Caco-2 (cell line): ENCODE measurements around the gene SIPA1. TPM values are rescaled to one million over a fixed set of nuclear protein-coding genes. Genes with fewer than 3 reads are reported as not detected.
A peak's percentile ranks its signal among the peaks of the same experiment; 100 is the strongest.

ENCODE experiments used
- BruUV-seq: library from RNA; stranded (reverse); fragments of 400-500 nt; replicated peaks from 2 replicates; lab custom pipeline; 2021; lab: Mats Ljungman, UMichigan
- CTCF ChIA-PET: fragments of 300-600 bp; sonication (Branson Sonifier 250); formaldehyde crosslinking; loops from one replicate; lab custom pipeline; 2022; ENCODE audit warnings: antibody characterized with exemption; lab: Charles Lee
- POLR2A ChIA-PET: fragments of 300-600 bp; sonication (Branson Sonifier 250); formaldehyde crosslinking; loops from one replicate; lab custom pipeline; 2022; ENCODE audit warnings: antibody characterized with exemption; lab: Charles Lee
- DNase-seq, 2 experiments: peaks; one replicate each; pipeline versions ENCODE4 v3.0.0 to v3.0.0-alpha.2; 2020 to 2022
- H3K27me3 ChIP-seq: replicated peaks from 2 replicates; pipeline ENCODE4 v1.6.0; 2011; ENCODE audit warnings: low read length; ENCODE audit not compliant: control insufficient read depth, insufficient read depth
- H3K36me3 ChIP-seq: 2 replicates; pipeline ENCODE4 v1.5.1; 2011; ENCODE audit warnings: low read length; ENCODE audit not compliant: control insufficient read depth, insufficient read depth
- H3K4me1 ChIP-seq: fragments of 250-450 bp; sonication (Bioruptor Pico); 2 replicates; pipeline ENCODE4 v1.5.1; 2020; ENCODE audit warnings: mild to moderate bottlenecking
- H3K4me3 ChIP-seq: 2 replicates; pipeline ENCODE4 v1.5.1; 2011; ENCODE audit warnings: low read depth, mild to moderate bottlenecking, control low read depth, low read length
- H3K9me3 ChIP-seq: fragments of 250-450 bp; sonication (Bioruptor Pico); 2 replicates; pipeline ENCODE4 v1.5.1; 2020; ENCODE audit warnings: mild to moderate bottlenecking, moderate library complexity
- H3K27ac Mint-ChIP-seq: one replicate; pipeline ENCODE4 v1.8.0; 2022; ENCODE audit warnings: mixed read lengths; ENCODE audit not compliant: unreplicated experiment
- H3K27me3 Mint-ChIP-seq: one replicate; pipeline ENCODE4 v1.8.0; 2022; ENCODE audit warnings: mixed read lengths; ENCODE audit not compliant: insufficient read depth, unreplicated experiment
- H3K36me3 Mint-ChIP-seq: one replicate; pipeline ENCODE4 v1.8.0; 2022; ENCODE audit warnings: mild to moderate bottlenecking, mixed read lengths; ENCODE audit not compliant: insufficient read depth, unreplicated experiment
- H3K4me1 Mint-ChIP-seq: one replicate; pipeline ENCODE4 v1.8.0; 2022; ENCODE audit warnings: low read depth, mixed read lengths; ENCODE audit not compliant: unreplicated experiment
- H3K4me3 Mint-ChIP-seq: one replicate; pipeline ENCODE4 v1.8.0; 2022; ENCODE audit warnings: mild to moderate bottlenecking, moderate library complexity, mixed read lengths; ENCODE audit not compliant: unreplicated experiment
- H3K9me3 Mint-ChIP-seq: one replicate; pipeline ENCODE4 v1.8.0; 2022; ENCODE audit warnings: mixed read lengths; ENCODE audit not compliant: unreplicated experiment
- intact Hi-C: fragments of 100-400 bp; cut with micrococcal nuclease; formaldehyde crosslinking; loops from one replicate; pipeline ENCODE4 v1.10.0; 2022; ENCODE audit not compliant: unreplicated experiment
- total RNA-seq: library from RNA; stranded (reverse); gene quantifications from 2 replicates; pipeline ENCODE4 v1.2.3, GENCODE V29; 2022
- TF ChIP-seq, protein P1 (sequence below), 2 experiments: fragments of 200-600 bp in 1 of 2; IDR thresholded peaks; 1 replicate in 1 of 2; 2 replicates in 1 of 2; pipeline versions ENCODE4 v1.5.1 to v1.8.0; 2011 to 2022; ENCODE audit warnings: antibody characterized with exemption in 1 of 2, control low read depth in 1 of 2, inconsistent platforms in 1 of 2, low read depth in 1 of 2, low read length in 1 of 2, mild to moderate bottlenecking in 1 of 2, moderate library complexity in 1 of 2; ENCODE audit not compliant: insufficient read depth in 1 of 2, severe bottlenecking in 1 of 2, unreplicated experiment in 1 of 2

Gene SIPA1
- total RNA-seq, 1 experiment from 2014 or later, result 30.5 TPM

DNA sequence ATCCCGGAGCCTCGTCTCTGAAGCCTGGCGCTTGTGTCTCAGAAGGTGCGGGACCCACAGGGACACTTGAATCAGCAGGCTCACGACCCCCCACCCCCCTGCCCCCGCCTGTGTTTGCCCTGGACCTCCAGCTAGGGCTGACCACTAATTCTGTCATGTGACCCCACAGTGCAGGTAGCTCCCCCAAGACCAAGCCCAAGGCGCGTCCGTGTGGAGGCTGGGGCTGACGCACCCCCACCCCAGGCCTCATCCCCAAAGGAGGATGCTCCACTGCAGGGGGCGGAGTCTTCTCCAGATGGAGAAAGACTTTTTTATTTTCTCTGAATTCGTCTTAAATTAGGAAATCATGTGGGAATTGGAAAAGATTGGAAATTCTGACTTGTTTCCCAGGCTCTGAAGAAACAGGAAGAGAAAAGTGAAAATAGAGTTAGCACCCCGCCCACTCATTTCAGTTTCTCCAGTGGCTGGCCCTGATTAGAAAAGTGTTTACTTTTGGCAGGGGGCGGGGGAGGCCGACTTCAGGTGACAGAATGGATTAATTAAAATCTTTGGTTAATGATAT is 25.8 kb downstream of the SIPA1 start:
- Mint-ChIP-seq H3K4me3 (peak overlapping the region; percentile 80), H3K4me1 (peaks cover 6% of the 10 kb centered on the region), H3K9me3 (no peaks in the 10 kb centered on the region), H3K27ac (peak overlapping the region; percentile 66), H3K27me3 (no peaks in the 10 kb centered on the region), H3K36me3 (peaks cover 25% of the 10 kb centered on the region)
- intact Hi-C loops, result loop anchor here (2.0 kb wide), 2 partner anchors 37 to 49 kb away; partner anchors contain the start of genes MAP3K11 and PCNX3
- peak in 1 of 2 experiments; percentile 38 for DNase-seq
- no peaks in the 10 kb centered on the region for H3K9me3 ChIP-seq
- CTCF ChIA-PET, result interaction anchor here (0.5 to 1.9 kb wide), 4 partner anchors 74 to 358 kb away, joined by 3 to 9 read pairs (median 5); partner anchors contain the start of gene MUS81
- H3K36me3 ChIP-seq, result peaks cover 8% of the 10 kb centered on the region
- peak overlapping the region; percentile 82 for H3K4me3 ChIP-seq
- peaks cover 16% of the 10 kb centered on the region; the same call in 1 of the 2 replicates for H3K4me1 ChIP-seq
- POLR2A ChIA-PET, result interaction anchor here (0.5 to 1.9 kb wide), 6 partner anchors 11 to 196 kb away, joined by 4 to 14 read pairs (median 6); partner anchors contain the start of genes PCNX3 and RNASEH2C
- TF ChIP-seq, protein P1, sequence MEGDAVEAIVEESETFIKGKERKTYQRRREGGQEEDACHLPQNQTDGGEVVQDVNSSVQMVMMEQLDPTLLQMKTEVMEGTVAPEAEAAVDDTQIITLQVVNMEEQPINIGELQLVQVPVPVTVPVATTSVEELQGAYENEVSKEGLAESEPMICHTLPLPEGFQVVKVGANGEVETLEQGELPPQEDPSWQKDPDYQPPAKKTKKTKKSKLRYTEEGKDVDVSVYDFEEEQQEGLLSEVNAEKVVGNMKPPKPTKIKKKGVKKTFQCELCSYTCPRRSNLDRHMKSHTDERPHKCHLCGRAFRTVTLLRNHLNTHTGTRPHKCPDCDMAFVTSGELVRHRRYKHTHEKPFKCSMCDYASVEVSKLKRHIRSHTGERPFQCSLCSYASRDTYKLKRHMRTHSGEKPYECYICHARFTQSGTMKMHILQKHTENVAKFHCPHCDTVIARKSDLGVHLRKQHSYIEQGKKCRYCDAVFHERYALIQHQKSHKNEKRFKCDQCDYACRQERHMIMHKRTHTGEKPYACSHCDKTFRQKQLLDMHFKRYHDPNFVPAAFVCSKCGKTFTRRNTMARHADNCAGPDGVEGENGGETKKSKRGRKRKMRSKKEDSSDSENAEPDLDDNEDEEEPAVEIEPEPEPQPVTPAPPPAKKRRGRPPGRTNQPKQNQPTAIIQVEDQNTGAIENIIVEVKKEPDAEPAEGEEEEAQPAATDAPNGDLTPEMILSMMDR (IDR thresholded peaks at IDR 0.05; ENCODE audit: insufficient read depth in 1 of 2, low read depth in 1 of 2, low read length in 1 of 2, severe bottlenecking in 1 of 2, unreplicated experiment in 1 of 2), result no peak
- H3K27me3 ChIP-seq, result no peaks in the 10 kb centered on the region
- no TSS peak for BruUV-seq

DNA sequence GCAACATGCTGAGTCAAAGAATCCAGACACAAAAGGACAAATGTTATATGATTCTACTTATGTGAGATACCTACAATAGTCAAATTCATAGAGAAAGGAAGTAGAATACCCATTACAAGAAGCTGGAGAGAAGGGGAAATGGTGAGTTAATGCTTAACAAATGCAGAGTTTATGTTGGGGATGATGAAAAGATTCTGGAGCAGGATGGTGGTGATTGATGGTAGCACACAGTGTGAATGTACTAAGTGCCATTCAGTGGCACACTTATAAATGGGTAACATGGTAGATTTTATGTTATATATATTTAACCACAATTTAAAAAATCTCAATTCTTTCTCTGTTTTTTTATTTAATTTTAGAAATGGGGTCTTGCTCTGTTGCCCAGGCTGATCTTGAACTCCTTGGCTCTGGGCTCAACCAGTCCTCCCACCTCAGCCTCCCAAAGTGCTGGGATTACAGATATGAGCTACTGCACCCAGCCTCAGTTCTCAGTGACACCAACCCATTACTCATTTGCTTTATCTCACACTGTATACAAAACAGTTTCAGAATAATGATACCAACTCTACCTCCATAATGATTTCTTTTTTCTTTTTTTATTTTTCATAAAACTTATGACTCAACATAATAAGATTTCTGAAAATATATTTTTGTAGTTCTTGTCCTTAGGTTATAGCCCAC is 34.4 kb downstream of the SIPA1 start:
- H3K27me3 ChIP-seq, result no peaks in the 10 kb centered on the region
- H3K4me1 Mint-ChIP-seq, result no peaks in the 10 kb centered on the region
- no peaks in the 10 kb centered on the region for H3K4me1 ChIP-seq
- CTCF ChIA-PET, result no interaction called here
- no peaks in the 10 kb centered on the region for H3K9me3 Mint-ChIP-seq
- no peaks in the 10 kb centered on the region for H3K36me3 Mint-ChIP-seq
- TF ChIP-seq, protein P1 (IDR thresholded peaks at IDR 0.05; ENCODE audit: insufficient read depth in 1 of 2, low read depth in 1 of 2, low read length in 1 of 2, severe bottlenecking in 1 of 2, unreplicated experiment in 1 of 2), result no peak
- H3K9me3 ChIP-seq, result no peaks in the 10 kb centered on the region
- no peak overlapping the region for H3K4me3 ChIP-seq
- H3K27ac Mint-ChIP-seq, result no peak overlapping the region
- POLR2A ChIA-PET, result no interaction called here
- no peak overlapping the region for H3K4me3 Mint-ChIP-seq
- no peaks in the 10 kb centered on the region for H3K36me3 ChIP-seq
- intact Hi-C loops, result no loop called here
- no peak for DNase-seq
- H3K27me3 Mint-ChIP-seq, result no peaks in the 10 kb centered on the region
- BruUV-seq, result no TSS peak

DNA sequence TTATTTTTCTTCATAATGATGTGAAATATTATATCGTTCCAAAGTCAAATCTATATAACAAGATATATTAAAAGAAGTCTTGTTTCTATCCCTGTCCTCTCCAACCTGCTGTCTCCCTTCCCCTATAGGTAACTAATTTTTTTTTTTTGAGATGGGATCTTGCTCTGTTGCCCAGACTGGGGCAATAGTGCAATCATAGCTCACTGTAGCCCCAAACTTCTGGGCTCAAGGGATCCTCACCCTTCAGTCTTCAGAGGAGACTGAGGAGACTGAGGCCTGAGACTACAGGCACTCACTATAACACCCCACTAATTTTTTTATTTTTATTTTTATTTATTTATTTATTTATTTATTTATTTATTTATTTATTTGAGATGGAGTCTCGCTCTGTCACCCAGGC is 35.1 kb downstream of the SIPA1 start:
- Histone ChIP-seq H3K9me3 (no peaks in the 10 kb centered on the region), H3K36me3 (no peaks in the 10 kb centered on the region), H3K4me3 (no peak overlapping the region), H3K27me3 (no peaks in the 10 kb centered on the region), H3K4me1 (no peaks in the 10 kb centered on the region)
- ChIA-PET POLR2A (no interaction called here), CTCF (no interaction called here)
- Mint-ChIP-seq H3K27ac (no peak overlapping the region), H3K4me3 (no peak overlapping the region), H3K4me1 (no peaks in the 10 kb centered on the region), H3K36me3 (no peaks in the 10 kb centered on the region), H3K9me3 (no peaks in the 10 kb centered on the region), H3K27me3 (no peaks in the 10 kb centered on the region)
- no TSS peak for BruUV-seq
- TF ChIP-seq, protein P1 (IDR thresholded peaks at IDR 0.05; ENCODE audit: insufficient read depth in 1 of 2, low read depth in 1 of 2, low read length in 1 of 2, severe bottlenecking in 1 of 2, unreplicated experiment in 1 of 2), result no peak
- DNase-seq, result no peak
- intact Hi-C loops, result no loop called here
